Daoy (cell line): Measurements from ENCODE around the gene NT5C3A. TPM values are rescaled to one million over a fixed set of nuclear protein-coding genes. Genes with fewer than 3 reads are reported as not detected.
"Not testable (repeated sequence)": the region's sequence is repeated elsewhere in the genome, so short reads cannot be mapped to it uniquely, and the experiment has no call there.

ENCODE experiments used
- DNase-seq: peaks from one replicate; pipeline ENCODE4 v3.0.0-alpha.2; 2015; ENCODE audit warnings: low read depth
- total RNA-seq: library from RNA; depleted of rRNA; stranded (reverse); fragments of >200 nt; shearing (Covaris generic); gene quantifications from 2 replicates; pipeline ENCODE4 v1.2.3, GENCODE V29; 2014

NT5C3A gene
- total RNA-seq, 1 experiment from 2014 or later = 66.6 TPM

GRCh38 chr7:33041631-33042428 is 20.7 kb downstream of the NT5C3A start:
- no peak for DNase-seq

GRCh38 chr7:33040803-33041516 is 21.6 kb downstream of the NT5C3A start:
- DNase-seq = peak; percentile 41

GRCh38 chr7:33039903-33040292 is 22.7 kb downstream of the NT5C3A start:
- no peak for DNase-seq

GRCh38 chr7:33039257-33039902 is 23.2 kb downstream of the NT5C3A start:
- DNase-seq = no peak

GRCh38 chr7:33038639-33039038 is 23.9 kb downstream of the NT5C3A start:
- DNase-seq = no peak

- DNase-seq = no peak
These were observed 26.8 kb downstream of the NT5C3A start for GRCh38 chr7:33035776-33036175.

- DNase-seq = no peak
These were observed 38.3 kb downstream of the NT5C3A start for GRCh38 chr7:33024189-33024757.

- no peak for DNase-seq
These were observed 50.2 kb downstream of the NT5C3A start for GRCh38 chr7:33012364-33012763.

- no peak for DNase-seq
These were observed 52.8 kb downstream of the NT5C3A start for GRCh38 chr7:33009734-33010133.

GRCh38 chr7:33005690-33006089 is 56.9 kb downstream of the NT5C3A start:
- not testable (repeated sequence) for DNase-seq

GRCh38 chr7:33005193-33005592 is 57.4 kb downstream of the NT5C3A start:
- not testable (repeated sequence) for DNase-seq

GRCh38 chr7:33004104-33004616 is 58.4 kb downstream of the NT5C3A start:
- not testable (repeated sequence) for DNase-seq

GRCh38 chr7:33003111-33003510 is 59.5 kb downstream of the NT5C3A start:
- DNase-seq = not testable (repeated sequence)

- DNase-seq = not testable (repeated sequence)
These were observed 63.2 kb downstream of the NT5C3A start for GRCh38 chr7:32999380-32999779.

GRCh38 chr7:32998361-32999171 is 64.0 kb downstream of the NT5C3A start:
- DNase-seq = peak; percentile 72

GRCh38 chr7:32997956-32998355 is 64.6 kb downstream of the NT5C3A start:
- not testable (repeated sequence) for DNase-seq

- not testable (repeated sequence) for DNase-seq
These were observed 69.8 kb downstream of the NT5C3A start for GRCh38 chr7:32992750-32993149.

- not testable (repeated sequence) for DNase-seq
These were observed 70.4 kb downstream of the NT5C3A start for GRCh38 chr7:32991975-32992700.

GRCh38 chr7:32991068-32991585 is 71.4 kb downstream of the NT5C3A start:
- DNase-seq = not testable (repeated sequence)

- DNase-seq = not testable (repeated sequence)
These were observed 74.4 kb downstream of the NT5C3A start for GRCh38 chr7:32988148-32988547.
